ENCODE results near the gene PHKB.

PHKB gene

DNA sequence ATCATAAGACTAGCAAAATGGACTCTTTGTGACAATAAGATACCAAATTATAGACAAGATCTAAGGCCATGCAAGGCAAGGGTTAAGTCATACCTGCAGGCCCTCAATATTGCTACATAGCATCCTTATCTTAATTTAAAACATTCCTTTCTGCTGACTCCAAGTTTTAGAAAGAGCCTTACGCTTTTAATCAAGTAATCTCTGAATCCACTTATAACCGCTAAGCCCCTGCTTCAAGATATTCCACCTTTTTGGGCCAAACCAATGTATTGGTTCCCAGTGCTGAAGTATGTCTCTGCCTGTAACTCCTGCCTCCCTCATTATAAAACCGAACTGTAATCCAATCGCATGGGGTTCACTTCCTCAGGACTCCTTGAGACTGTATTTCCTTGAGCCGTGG lies 255.4 kb downstream of the PHKB start:
- no peaks in the 10 kb centered on the region for H3K27me3 ChIP-seq (ENCODE audit: insufficient read depth, poor library complexity, severe bottlenecking)
- H3K4me3 ChIP-seq (replicated peaks; ENCODE audit: insufficient read depth, low read length): no peak overlapping the region
- DNase-seq (ENCODE audit: low read depth in 1 of 2, low spot score in 1 of 2): no peak
- no peak for TF ChIP-seq GABPA (IDR thresholded peaks at IDR 0.05; ENCODE audit: low read depth)
- no peak for TF ChIP-seq POLR2AphosphoS5 (IDR thresholded peaks at IDR 0.05; ENCODE audit: low read depth)
- TF ChIP-seq SPI1 (IDR thresholded peaks at IDR 0.05; ENCODE audit: borderline replicate concordance, low read depth): no peak
- TF ChIP-seq, protein P1, sequence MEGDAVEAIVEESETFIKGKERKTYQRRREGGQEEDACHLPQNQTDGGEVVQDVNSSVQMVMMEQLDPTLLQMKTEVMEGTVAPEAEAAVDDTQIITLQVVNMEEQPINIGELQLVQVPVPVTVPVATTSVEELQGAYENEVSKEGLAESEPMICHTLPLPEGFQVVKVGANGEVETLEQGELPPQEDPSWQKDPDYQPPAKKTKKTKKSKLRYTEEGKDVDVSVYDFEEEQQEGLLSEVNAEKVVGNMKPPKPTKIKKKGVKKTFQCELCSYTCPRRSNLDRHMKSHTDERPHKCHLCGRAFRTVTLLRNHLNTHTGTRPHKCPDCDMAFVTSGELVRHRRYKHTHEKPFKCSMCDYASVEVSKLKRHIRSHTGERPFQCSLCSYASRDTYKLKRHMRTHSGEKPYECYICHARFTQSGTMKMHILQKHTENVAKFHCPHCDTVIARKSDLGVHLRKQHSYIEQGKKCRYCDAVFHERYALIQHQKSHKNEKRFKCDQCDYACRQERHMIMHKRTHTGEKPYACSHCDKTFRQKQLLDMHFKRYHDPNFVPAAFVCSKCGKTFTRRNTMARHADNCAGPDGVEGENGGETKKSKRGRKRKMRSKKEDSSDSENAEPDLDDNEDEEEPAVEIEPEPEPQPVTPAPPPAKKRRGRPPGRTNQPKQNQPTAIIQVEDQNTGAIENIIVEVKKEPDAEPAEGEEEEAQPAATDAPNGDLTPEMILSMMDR (IDR thresholded peaks at IDR 0.05; ENCODE audit: insufficient read depth, low read length): no peak
- TF ChIP-seq, protein P2, sequence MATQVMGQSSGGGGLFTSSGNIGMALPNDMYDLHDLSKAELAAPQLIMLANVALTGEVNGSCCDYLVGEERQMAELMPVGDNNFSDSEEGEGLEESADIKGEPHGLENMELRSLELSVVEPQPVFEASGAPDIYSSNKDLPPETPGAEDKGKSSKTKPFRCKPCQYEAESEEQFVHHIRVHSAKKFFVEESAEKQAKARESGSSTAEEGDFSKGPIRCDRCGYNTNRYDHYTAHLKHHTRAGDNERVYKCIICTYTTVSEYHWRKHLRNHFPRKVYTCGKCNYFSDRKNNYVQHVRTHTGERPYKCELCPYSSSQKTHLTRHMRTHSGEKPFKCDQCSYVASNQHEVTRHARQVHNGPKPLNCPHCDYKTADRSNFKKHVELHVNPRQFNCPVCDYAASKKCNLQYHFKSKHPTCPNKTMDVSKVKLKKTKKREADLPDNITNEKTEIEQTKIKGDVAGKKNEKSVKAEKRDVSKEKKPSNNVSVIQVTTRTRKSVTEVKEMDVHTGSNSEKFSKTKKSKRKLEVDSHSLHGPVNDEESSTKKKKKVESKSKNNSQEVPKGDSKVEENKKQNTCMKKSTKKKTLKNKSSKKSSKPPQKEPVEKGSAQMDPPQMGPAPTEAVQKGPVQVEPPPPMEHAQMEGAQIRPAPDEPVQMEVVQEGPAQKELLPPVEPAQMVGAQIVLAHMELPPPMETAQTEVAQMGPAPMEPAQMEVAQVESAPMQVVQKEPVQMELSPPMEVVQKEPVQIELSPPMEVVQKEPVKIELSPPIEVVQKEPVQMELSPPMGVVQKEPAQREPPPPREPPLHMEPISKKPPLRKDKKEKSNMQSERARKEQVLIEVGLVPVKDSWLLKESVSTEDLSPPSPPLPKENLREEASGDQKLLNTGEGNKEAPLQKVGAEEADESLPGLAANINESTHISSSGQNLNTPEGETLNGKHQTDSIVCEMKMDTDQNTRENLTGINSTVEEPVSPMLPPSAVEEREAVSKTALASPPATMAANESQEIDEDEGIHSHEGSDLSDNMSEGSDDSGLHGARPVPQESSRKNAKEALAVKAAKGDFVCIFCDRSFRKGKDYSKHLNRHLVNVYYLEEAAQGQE (IDR thresholded peaks at IDR 0.05; ENCODE audit: insufficient replicate concordance, low read depth): no peak
- H3K27ac ChIP-seq (replicated peaks): no peak overlapping the region

DNA sequence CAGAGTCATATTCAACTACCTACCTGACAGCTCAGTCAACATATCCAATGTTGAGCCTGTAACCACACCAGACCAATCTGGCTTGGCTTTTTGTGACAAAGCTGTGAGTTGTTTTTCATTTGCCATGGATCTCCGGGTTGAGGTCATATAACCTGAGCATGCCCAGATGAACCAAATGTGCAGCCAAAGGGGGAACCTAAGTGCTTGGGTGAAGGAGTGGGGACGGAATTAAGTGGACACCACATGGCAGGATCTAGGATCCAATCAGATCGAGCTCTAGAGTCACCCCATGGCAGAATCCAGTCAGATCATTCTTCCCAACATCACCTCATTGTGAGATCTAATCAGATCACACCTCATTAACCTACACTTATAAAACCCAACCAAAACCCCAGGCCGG lies 258.6 kb downstream of the PHKB start:
- Histone ChIP-seq H3K27ac (replicated peaks) (no peak overlapping the region), H3K4me3 (replicated peaks; ENCODE audit: insufficient read depth, low read length) (no peak overlapping the region), H3K27me3 (ENCODE audit: insufficient read depth, poor library complexity, severe bottlenecking) (no peaks in the 10 kb centered on the region)
- TF ChIP-seq SPI1 (IDR thresholded peaks at IDR 0.05; ENCODE audit: borderline replicate concordance, low read depth): no peak
- TF ChIP-seq, protein P2 (IDR thresholded peaks at IDR 0.05; ENCODE audit: insufficient replicate concordance, low read depth): no peak
- TF ChIP-seq POLR2AphosphoS5 (IDR thresholded peaks at IDR 0.05; ENCODE audit: low read depth): no peak
- TF ChIP-seq, protein P1 (IDR thresholded peaks at IDR 0.05; ENCODE audit: insufficient read depth, low read length): no peak
- no peak for TF ChIP-seq GABPA (IDR thresholded peaks at IDR 0.05; ENCODE audit: low read depth)
- DNase-seq (ENCODE audit: low read depth in 1 of 2, low spot score in 1 of 2): no peak

DNA sequence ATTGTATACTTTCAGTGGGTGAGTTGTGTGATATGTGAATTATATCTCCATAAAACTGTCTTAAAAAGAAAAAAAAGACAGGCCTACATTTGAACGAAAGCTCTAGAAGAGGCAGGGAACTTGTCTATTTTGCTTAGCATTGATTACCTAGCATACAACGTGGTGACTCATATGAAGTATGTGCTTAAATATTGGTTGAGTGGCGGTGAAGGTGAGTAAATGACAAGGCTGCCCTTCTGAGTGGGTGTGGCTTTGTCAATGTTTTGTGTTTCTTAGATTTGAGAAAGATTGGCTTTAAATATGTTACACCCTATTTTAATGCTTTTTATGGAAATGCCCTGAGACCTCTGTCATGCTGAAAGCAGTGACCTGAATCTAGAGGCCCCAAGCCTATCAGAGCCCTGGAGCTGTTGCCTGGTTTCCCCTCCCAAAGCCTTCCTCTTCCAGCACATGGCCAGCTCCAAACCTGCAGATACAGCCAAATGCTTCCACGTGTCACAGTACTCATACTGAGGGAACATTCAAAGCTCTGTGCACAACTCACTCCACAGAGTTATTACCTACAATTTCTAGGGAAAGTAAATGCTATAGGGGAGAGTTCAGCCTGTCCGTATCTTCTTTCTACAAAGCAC lies 260.0 kb downstream of the PHKB start:
- no peaks in the 10 kb centered on the region for H3K27me3 ChIP-seq (ENCODE audit: insufficient read depth, poor library complexity, severe bottlenecking)
- no peak for DNase-seq (ENCODE audit: low read depth in 1 of 2, low spot score in 1 of 2)
- no peak overlapping the region for H3K4me3 ChIP-seq (replicated peaks; ENCODE audit: insufficient read depth, low read length)
- TF ChIP-seq GABPA (IDR thresholded peaks at IDR 0.05; ENCODE audit: low read depth) (no peak), POLR2AphosphoS5 (IDR thresholded peaks at IDR 0.05; ENCODE audit: low read depth) (no peak)
- no peak overlapping the region for H3K27ac ChIP-seq (replicated peaks)

DNA sequence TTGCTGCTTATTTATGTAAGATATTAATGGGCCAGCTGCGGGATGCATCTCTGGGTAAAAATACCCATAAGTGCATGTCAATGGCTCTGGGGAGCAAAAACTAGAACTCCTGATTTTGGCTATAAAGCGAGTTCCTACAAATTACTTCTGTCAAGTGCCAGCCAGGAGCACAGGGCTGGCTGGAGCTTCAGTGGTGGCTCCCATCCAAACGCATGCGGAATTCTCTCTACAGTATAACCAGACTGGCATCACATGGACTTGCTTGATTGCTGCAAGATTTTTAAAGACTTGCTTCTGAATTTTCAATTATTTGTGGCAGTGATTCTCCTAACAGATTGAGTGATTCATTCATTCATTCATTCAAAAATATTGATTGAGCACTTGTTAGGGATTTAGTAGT lies 260.9 kb downstream of the PHKB start:
- TF ChIP-seq, protein P1 (IDR thresholded peaks at IDR 0.05; ENCODE audit: insufficient read depth, low read length): no peak
- TF ChIP-seq GABPA (IDR thresholded peaks at IDR 0.05; ENCODE audit: low read depth): no peak
- TF ChIP-seq SPI1 (IDR thresholded peaks at IDR 0.05; ENCODE audit: borderline replicate concordance, low read depth): no peak
- TF ChIP-seq, protein P2 (IDR thresholded peaks at IDR 0.05; ENCODE audit: insufficient replicate concordance, low read depth): no peak
- no peak for TF ChIP-seq POLR2AphosphoS5 (IDR thresholded peaks at IDR 0.05; ENCODE audit: low read depth)
- no peak for DNase-seq (ENCODE audit: low read depth in 1 of 2, low spot score in 1 of 2)
- no peak overlapping the region for H3K4me3 ChIP-seq (replicated peaks; ENCODE audit: insufficient read depth, low read length)
- H3K27me3 ChIP-seq (ENCODE audit: insufficient read depth, poor library complexity, severe bottlenecking): no peaks in the 10 kb centered on the region
- no peak overlapping the region for H3K27ac ChIP-seq (replicated peaks)
